ENCODE measurements around the gene THSD4. TPM values are rescaled to one million over a fixed set of nuclear protein-coding genes. Genes with fewer than 3 reads are reported as not detected.
"Not testable (repeated sequence)": the region's sequence is repeated elsewhere in the genome, so short reads cannot be mapped to it uniquely, and the experiment has no call there.

The THSD4 gene
- total RNA-seq, 1 donor from 2014 or later, result 66.8 TPM

DNA sequence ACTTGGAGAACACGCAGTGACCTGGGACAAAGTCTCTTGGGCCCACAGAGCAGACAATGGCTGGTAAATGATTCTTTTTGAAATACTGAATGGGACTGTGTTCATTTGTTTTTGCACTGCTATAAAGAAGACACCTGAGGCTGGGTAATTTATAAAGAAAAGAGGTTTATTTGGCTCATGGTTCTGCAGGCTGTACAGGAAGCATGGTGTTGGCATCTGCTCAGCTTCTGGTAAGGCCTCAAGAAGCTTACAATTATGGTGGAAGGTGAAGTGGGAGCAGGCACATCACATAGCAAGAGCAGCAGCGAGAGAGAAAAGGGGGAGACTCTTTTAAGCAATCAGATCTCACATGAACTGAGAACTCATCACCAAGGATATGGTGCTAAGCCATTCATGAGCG lies 321.6 kb downstream of the THSD4 start:
- Histone ChIP-seq H3K36me3 (no peaks in the 10 kb centered on the region), H3K27me3 (no peaks in the 10 kb centered on the region), H3K4me1 (no peaks in the 10 kb centered on the region), H3K9me3 (no peaks in the 10 kb centered on the region), H3K4me3 (no peak overlapping the region), H3K27ac (no peak overlapping the region)
- no peak for DNase-seq (ENCODE audit: extremely low spot score in 2 of 2)
- intact Hi-C loops (cut with DNase I), result no loop called here
- TF ChIP-seq, protein P1, sequence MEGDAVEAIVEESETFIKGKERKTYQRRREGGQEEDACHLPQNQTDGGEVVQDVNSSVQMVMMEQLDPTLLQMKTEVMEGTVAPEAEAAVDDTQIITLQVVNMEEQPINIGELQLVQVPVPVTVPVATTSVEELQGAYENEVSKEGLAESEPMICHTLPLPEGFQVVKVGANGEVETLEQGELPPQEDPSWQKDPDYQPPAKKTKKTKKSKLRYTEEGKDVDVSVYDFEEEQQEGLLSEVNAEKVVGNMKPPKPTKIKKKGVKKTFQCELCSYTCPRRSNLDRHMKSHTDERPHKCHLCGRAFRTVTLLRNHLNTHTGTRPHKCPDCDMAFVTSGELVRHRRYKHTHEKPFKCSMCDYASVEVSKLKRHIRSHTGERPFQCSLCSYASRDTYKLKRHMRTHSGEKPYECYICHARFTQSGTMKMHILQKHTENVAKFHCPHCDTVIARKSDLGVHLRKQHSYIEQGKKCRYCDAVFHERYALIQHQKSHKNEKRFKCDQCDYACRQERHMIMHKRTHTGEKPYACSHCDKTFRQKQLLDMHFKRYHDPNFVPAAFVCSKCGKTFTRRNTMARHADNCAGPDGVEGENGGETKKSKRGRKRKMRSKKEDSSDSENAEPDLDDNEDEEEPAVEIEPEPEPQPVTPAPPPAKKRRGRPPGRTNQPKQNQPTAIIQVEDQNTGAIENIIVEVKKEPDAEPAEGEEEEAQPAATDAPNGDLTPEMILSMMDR (IDR thresholded peaks at IDR 0.05), result no peak
- TF ChIP-seq POLR2AphosphoS5 (IDR thresholded peaks at IDR 0.05; ENCODE audit: insufficient read depth in 1 of 2, low read depth in 1 of 2) (no peak), POLR2A (IDR thresholded peaks at IDR 0.05) (no peak)

DNA sequence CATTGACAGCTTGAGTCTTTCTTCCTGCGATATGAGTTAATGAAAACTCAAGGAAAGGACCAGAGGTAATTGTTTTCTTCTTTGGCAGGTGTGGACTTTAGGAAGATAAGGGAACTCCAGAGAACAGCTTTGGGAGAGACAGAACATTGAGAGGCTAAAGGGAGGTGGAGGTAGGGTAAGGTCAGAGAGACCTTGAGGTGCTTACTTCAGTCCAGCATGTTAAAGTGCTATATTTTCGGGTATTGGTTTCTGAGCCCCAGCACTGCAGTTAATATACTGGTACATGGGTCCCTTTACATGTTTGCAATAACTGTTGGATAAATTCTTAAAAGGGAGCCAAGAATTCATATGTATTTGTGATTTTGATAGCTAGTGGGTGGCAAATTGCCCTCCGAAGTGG lies 322.1 kb downstream of the THSD4 start:
- intact Hi-C loops (cut with DNase I), result no loop called here
- Histone ChIP-seq H3K9me3 (no peaks in the 10 kb centered on the region), H3K4me3 (no peak overlapping the region), H3K4me1 (no peaks in the 10 kb centered on the region), H3K27me3 (no peaks in the 10 kb centered on the region), H3K27ac (no peak overlapping the region), H3K36me3 (no peaks in the 10 kb centered on the region)
- TF ChIP-seq POLR2A (IDR thresholded peaks at IDR 0.05) (no peak), POLR2AphosphoS5 (IDR thresholded peaks at IDR 0.05; ENCODE audit: insufficient read depth in 1 of 2, low read depth in 1 of 2) (no peak)
- TF ChIP-seq, protein P1 (IDR thresholded peaks at IDR 0.05), result no peak
- DNase-seq (ENCODE audit: extremely low spot score in 2 of 2), result no peak

DNA sequence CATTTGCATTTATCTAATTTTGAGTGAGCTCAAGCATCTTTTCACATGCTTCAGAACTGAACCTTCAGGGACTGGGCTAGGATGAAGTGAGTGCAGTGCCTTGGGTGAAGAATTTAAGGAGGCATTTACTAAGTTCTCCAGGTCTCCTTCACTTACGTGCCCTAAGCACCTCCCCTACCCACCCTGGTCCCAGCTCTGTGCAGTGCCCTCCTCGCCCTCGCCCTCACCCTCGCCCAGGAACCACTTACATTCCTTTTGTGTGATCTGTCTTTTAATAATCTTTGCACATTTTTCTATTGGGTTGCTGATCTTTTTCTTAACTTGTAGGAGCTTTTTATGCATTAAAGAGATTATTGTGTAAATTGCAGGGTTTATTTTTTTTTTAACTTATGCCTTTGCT lies 322.6 kb downstream of the THSD4 start:
- TF ChIP-seq, protein P1 (IDR thresholded peaks at IDR 0.05), result no peak
- no peak for TF ChIP-seq POLR2AphosphoS5 (IDR thresholded peaks at IDR 0.05; ENCODE audit: insufficient read depth in 1 of 2, low read depth in 1 of 2)
- no peak for TF ChIP-seq POLR2A (IDR thresholded peaks at IDR 0.05)
- H3K27me3 ChIP-seq, result no peaks in the 10 kb centered on the region
- H3K27ac ChIP-seq, result no peak overlapping the region
- no peak for DNase-seq (ENCODE audit: extremely low spot score in 2 of 2)
- no peaks in the 10 kb centered on the region for H3K9me3 ChIP-seq
- intact Hi-C loops (cut with DNase I), result no loop called here
- no peaks in the 10 kb centered on the region for H3K4me1 ChIP-seq
- no peak overlapping the region for H3K4me3 ChIP-seq
- no peaks in the 10 kb centered on the region for H3K36me3 ChIP-seq

DNA sequence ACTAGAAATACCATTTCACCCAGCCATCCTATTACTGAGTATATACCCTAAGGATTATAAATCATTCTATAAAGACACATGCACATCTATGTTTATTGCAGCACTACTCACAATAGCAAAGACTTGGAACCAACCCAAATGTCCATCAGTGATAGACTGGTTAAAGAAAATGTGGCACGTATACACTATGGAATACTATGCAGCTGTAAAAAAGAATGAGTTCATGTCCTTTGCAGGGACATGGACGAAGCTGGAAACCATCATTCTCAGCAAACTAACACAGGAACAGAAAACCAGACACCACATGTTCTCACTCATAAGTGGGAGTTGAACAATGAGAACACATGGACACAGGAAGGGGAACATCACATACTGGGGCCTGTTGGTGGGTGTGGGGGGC lies 324.2 kb downstream of the THSD4 start:
- H3K36me3 ChIP-seq; H3K9me3 ChIP-seq; intact Hi-C loops (cut with DNase I): not testable (repeated sequence)

DNA sequence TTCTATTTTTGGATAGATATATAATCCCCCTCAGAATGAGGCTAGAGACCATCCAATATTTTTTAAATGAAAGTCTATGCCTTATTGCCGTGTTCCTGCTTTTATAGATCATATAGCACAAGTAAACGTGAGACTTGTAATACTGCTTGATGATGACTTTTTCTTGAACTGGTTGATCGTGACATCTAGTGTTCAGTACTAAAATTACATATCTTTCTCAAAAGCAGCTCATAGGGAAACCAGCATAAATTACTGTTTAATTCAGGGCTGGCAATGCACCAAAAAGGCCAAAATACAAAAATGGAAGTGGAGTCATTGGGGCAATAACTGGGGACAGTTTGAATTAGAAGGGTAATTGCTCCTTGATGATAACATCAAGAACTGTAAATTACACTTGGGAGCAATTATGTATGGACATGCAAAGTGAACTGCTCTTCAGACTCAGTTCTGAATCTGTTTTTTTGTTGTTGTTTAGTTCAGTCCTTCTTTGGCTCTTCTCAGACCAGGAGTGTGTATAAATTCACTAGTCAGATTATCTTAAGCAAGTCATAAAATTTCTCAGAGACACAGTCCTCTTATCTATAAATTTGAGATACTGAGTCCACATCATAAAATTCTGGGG lies 325.3 kb downstream of the THSD4 start:
- Histone ChIP-seq H3K9me3 (no peaks in the 10 kb centered on the region), H3K27ac (no peak overlapping the region), H3K27me3 (no peaks in the 10 kb centered on the region), H3K36me3 (no peaks in the 10 kb centered on the region), H3K4me1 (peaks cover 11% of the 10 kb centered on the region), H3K4me3 (no peak overlapping the region)
- TF ChIP-seq POLR2AphosphoS5 (IDR thresholded peaks at IDR 0.05; ENCODE audit: insufficient read depth in 1 of 2, low read depth in 1 of 2), result no peak
- TF ChIP-seq, protein P1 (IDR thresholded peaks at IDR 0.05), result peak; percentile 60 to 69 (median 61)
- intact Hi-C loops (cut with DNase I), result loop anchor here (5.0 to 10.0 kb wide), 2 partner anchors 323 to 364 kb away; partner anchors contain the start of gene THSD4
- no peak for DNase-seq (ENCODE audit: extremely low spot score in 2 of 2)

More for the DNA sequence above, 324.2 kb downstream of the THSD4 start:
- not testable (repeated sequence) for H3K27ac ChIP-seq; DNase-seq (ENCODE audit: extremely low spot score in 2 of 2); H3K27me3 ChIP-seq; H3K4me3 ChIP-seq
- peaks cover 11% of the 10 kb centered on the region for H3K4me1 ChIP-seq
